Adipocyte (in vitro differentiated cells): ENCODE data around the gene ZNF568.
A peak's percentile ranks its signal among the peaks of the same experiment; 100 is the strongest.

Experiments used
- DNase-seq: peaks from one replicate; pipeline ENCODE4 v3.0.0-alpha.2; 2015; ENCODE audit warnings: low read depth
- H3K27me3 ChIP-seq: replicated peaks from 2 replicates; pipeline ENCODE4 v1.7.0; 2013; ENCODE audit warnings: mild to moderate bottlenecking, low read length, moderate library complexity; ENCODE audit not compliant: control insufficient read depth, insufficient read depth
- H3K36me3 ChIP-seq: 2 replicates; pipeline ENCODE4 v1.7.0; 2013; ENCODE audit warnings: low read length, mild to moderate bottlenecking, moderate library complexity; ENCODE audit not compliant: control insufficient read depth, insufficient read depth, severe bottlenecking
- H3K4me1 ChIP-seq: 2 replicates; pipeline ENCODE4 v1.7.0; 2013; ENCODE audit warnings: mild to moderate bottlenecking, low read length, moderate library complexity; ENCODE audit not compliant: control insufficient read depth, insufficient read depth
- H3K4me3 ChIP-seq: 2 replicates; pipeline ENCODE4 v1.7.0; 2013; ENCODE audit warnings: mild to moderate bottlenecking, low read length, moderate library complexity
- H3K9ac ChIP-seq: 2 replicates; pipeline ENCODE4 v1.7.0; 2013; ENCODE audit warnings: mild to moderate bottlenecking, low read length, moderate library complexity
- H3K9me3 ChIP-seq: 2 replicates; pipeline ENCODE4 v1.7.0; 2013; ENCODE audit warnings: mild to moderate bottlenecking, low read length, moderate library complexity; ENCODE audit not compliant: control insufficient read depth

The ZNF568 gene

GRCh38 chr19:36915992-36916830 lies at the start of gene ZNF568, which contains the start of gene ZNF829:
TSS of gene ZNF568 (plus strand) at chr19:36916332. CDS start at chr19:36922771, 6,439 bp downstream.
TSS of gene ZNF829 (minus strand) at chr19:36916291. CDS start at chr19:36915167, 1,124 bp downstream.
- peak; percentile 92 for DNase-seq
- peak within 1 kb of the TSS; percentile 92 for H3K4me3 ChIP-seq
- H3K9ac ChIP-seq = peak within 1 kb of the TSS; percentile 98
- peaks cover 8% of the 10 kb centered on the region for H3K4me1 ChIP-seq
- peaks cover 39% of the 10 kb centered on the region for H3K9me3 ChIP-seq
- H3K36me3 ChIP-seq = peaks cover 51% of the 10 kb centered on the region
- H3K27me3 ChIP-seq = no peaks in the 10 kb centered on the region

DNA sequence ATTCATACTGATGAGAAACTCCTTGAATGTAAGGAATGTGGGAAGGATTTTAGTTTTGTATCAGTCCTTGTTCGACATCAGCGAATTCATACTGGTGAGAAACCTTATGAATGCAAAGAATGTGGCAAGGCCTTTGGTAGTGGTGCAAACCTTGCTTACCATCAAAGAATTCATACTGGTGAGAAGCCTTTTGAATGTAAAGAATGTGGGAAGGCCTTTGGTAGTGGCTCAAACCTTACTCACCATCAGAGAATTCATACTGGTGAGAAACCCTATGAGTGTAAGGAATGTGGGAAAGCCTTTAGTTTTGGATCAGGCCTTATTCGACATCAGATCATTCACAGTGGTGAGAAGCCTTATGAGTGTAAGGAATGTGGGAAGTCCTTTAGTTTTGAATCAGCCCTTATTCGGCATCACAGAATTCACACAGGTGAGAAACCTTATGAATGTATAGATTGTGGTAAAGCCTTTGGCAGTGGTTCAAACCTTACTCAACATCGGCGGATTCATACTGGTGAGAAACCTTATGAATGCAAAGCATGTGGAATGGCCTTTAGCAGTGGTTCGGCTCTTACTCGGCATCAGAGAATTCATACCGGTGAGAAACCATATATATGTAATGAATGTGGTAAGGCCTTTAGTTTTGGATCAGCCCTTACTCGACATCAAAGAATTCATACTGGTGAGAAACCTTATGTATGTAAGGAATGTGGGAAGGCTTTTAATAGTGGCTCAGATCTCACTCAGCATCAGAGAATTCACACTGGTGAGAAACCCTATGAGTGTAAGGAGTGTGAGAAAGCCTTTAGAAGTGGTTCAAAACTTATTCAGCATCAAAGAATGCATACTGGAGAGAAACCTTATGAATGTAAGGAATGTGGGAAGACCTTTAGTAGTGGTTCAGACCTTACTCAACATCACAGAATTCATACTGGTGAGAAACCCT lies 38.9 kb upstream of the ZNF568 start:
- peaks cover 100% of the 10 kb centered on the region for H3K9me3 ChIP-seq
- no peaks in the 10 kb centered on the region for H3K27me3 ChIP-seq
- no peak overlapping the region for H3K9ac ChIP-seq
- peaks cover 70% of the 10 kb centered on the region for H3K36me3 ChIP-seq
- no peaks in the 10 kb centered on the region for H3K4me1 ChIP-seq
- DNase-seq = no peak
- H3K4me3 ChIP-seq = peak overlapping the region; percentile 71

GRCh38 chr19:36891768-36892357 lies 24.3 kb upstream of the ZNF568 start:
- no peak for DNase-seq
- H3K4me1 ChIP-seq = no peaks in the 10 kb centered on the region
- peak overlapping the region; percentile 81 for H3K4me3 ChIP-seq
- peaks cover 84% of the 10 kb centered on the region for H3K36me3 ChIP-seq
- H3K9me3 ChIP-seq = peaks cover 99% of the 10 kb centered on the region
- H3K9ac ChIP-seq = no peak overlapping the region
- no peaks in the 10 kb centered on the region for H3K27me3 ChIP-seq

- no peak for DNase-seq
- Histone ChIP-seq H3K27me3 (no peaks in the 10 kb centered on the region), H3K9ac (no peak overlapping the region), H3K36me3 (peaks cover 96% of the 10 kb centered on the region), H3K4me1 (no peaks in the 10 kb centered on the region), H3K9me3 (peaks cover 99% of the 10 kb centered on the region), H3K4me3 (peak overlapping the region; percentile 81)
Measured at GRCh38 chr19:36894849-36895383, 21.2 kb upstream of the ZNF568 start.

- peaks cover 95% of the 10 kb centered on the region for H3K36me3 ChIP-seq
- DNase-seq = no peak
- H3K4me3 ChIP-seq = peak overlapping the region; percentile 62
- no peak overlapping the region for H3K9ac ChIP-seq
- no peaks in the 10 kb centered on the region for H3K27me3 ChIP-seq
- peaks cover 98% of the 10 kb centered on the region for H3K9me3 ChIP-seq
- no peaks in the 10 kb centered on the region for H3K4me1 ChIP-seq
Measured at GRCh38 chr19:36898422-36898821, 17.7 kb upstream of the ZNF568 start.

DNA sequence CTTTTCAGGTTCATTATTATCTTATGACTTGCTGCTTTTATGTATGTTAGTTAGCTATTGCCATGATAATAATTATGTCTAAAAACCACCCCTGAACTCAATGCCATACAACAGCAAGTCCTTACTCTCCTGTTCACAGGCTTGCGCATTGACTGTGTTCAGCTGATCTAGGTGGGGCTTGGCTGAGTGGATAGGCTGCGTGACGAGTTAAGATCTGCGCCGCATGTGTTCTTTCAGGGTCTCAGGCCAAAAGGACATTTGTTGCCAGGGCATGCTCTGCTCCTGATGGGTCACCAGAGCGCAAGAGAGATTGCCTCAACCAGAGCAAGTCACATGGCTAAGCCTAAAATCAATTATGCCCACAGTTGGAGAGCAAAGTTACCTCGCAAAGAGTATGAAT lies 859 bp downstream of the ZNF568 start:
- Histone ChIP-seq H3K9me3 (peaks cover 38% of the 10 kb centered on the region), H3K9ac (peak overlapping the region; percentile 98), H3K4me3 (peak overlapping the region; percentile 92), H3K4me1 (peaks cover 8% of the 10 kb centered on the region), H3K27me3 (no peaks in the 10 kb centered on the region), H3K36me3 (peaks cover 50% of the 10 kb centered on the region)
- DNase-seq = no peak

DNA sequence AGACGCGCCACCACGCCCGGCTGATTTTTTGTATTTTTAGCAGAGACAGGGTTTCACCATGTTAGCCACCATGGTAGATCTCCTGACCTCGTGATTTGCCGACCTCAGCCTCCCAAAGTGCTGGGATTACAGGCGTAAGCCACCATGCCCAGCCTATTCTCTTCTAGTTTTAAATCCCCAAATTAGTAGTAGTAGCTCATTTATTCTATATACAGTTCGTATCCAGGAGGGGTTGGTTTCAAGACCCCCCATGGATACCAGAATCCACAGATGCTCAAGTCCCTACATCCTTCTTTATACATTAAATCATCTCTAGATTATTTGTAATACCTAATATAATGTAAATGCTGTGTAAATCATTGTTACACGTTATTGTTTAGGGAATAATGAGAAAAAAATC lies 2.0 kb downstream of the ZNF568 start:
- Histone ChIP-seq H3K4me3 (no peak overlapping the region), H3K9ac (no peak overlapping the region), H3K27me3 (no peaks in the 10 kb centered on the region), H3K9me3 (peaks cover 40% of the 10 kb centered on the region), H3K4me1 (peaks cover 8% of the 10 kb centered on the region), H3K36me3 (peaks cover 50% of the 10 kb centered on the region)
- no peak for DNase-seq

DNA sequence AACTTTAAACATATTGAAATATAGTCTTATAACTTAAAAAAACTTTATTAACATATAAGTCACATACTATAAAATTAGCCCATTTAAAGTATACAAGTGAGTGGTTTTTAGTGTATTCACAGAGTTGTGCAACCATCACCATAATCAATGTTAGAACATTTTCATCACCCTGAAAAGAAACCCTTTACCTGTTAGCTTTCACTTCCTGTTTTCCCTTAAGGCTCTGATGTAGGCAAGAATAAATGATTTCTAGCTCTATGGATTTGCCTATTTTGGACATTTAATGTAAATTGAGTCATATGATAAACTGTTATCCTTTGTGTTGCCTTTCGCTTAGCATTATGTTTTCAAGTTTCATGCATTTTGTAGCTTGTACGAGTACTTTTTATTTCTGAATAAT lies 15.6 kb downstream of the ZNF568 start:
- no peak overlapping the region for H3K9ac ChIP-seq
- peaks cover 76% of the 10 kb centered on the region for H3K9me3 ChIP-seq
- H3K4me1 ChIP-seq = no peaks in the 10 kb centered on the region
- H3K27me3 ChIP-seq = no peaks in the 10 kb centered on the region
- no peak overlapping the region for H3K4me3 ChIP-seq
- DNase-seq = no peak
- peaks cover 74% of the 10 kb centered on the region for H3K36me3 ChIP-seq

GRCh38 chr19:36939153-36939552 lies 23.0 kb downstream of the ZNF568 start:
- Histone ChIP-seq H3K9ac (no peak overlapping the region), H3K9me3 (peaks cover 90% of the 10 kb centered on the region), H3K27me3 (no peaks in the 10 kb centered on the region), H3K4me3 (peak overlapping the region; percentile 55), H3K4me1 (no peaks in the 10 kb centered on the region), H3K36me3 (peaks cover 91% of the 10 kb centered on the region)
- DNase-seq = peak; percentile 4

DNA sequence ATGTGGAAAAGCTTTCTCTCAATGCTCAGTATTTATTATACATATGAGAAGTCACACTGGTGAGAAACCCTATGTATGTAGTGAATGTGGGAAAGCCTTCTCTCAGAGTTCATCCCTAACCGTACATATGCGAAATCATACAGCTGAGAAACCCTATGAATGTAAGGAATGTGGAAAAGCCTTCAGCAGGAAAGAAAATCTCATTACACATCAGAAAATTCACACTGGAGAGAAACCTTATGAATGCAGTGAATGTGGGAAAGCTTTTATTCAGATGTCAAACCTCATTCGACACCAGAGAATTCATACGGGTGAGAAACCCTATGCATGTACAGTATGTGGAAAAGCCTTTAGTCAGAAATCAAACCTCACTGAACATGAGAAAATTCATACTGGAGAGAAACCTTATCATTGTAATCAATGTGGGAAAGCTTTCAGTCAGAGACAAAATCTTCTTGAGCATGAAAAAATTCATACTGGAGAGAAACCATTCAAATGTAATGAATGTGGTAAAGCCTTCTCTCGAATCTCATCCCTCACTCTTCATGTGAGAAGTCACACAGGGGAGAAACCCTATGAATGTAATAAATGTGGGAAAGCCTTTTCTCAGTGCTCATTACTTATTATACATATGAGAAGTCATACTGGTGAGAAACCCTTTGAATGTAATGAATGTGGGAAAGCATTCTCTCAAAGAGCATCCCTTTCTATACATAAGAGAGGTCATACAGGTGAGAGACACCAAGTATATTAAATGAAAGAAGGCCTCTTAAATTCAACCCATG lies 34.4 kb downstream of the ZNF568 start:
- Histone ChIP-seq H3K4me3 (peak overlapping the region; percentile 58), H3K36me3 (peaks cover 87% of the 10 kb centered on the region), H3K9me3 (peaks cover 98% of the 10 kb centered on the region), H3K27me3 (no peaks in the 10 kb centered on the region), H3K4me1 (no peaks in the 10 kb centered on the region), H3K9ac (no peak overlapping the region)
- DNase-seq = no peak
